ENCODE measurements around the gene ZNF768. TPM values are rescaled to one million over a fixed set of nuclear protein-coding genes. Genes with fewer than 3 reads are reported as not detected.

The ZNF768 gene
- total and polyA plus RNA-seq, 2 of the 13 experiments (the other 11 are each of a cell fraction or from before 2014, with no cell fraction given), result 26.7 to 34.4 TPM

DNA sequence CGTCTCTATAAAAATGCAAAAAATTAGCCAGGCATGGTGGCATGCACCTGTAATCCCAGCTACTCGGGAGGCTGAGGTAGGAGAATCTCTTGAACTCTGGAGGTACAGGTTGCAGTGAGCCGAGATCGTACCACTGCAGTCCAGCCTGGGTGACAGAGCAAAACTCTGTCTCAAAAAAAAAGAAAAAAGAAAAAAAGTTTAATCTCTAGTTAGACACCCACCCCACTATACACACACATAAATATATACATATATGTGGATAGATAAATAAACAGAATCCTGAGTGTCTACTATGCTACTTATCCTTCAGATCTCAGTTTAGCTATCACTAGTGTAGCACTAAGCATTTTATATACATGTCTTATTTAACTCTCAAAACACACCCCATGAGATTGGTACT is 35.1 kb downstream of the ZNF768 start (continued):
- TF ChIP-seq ZNF235 (CRISPR knock-in tag; IDR thresholded peaks at IDR 0.05; ENCODE audit: borderline replicate concordance), result no peak
- TF ChIP-seq, protein P1, sequence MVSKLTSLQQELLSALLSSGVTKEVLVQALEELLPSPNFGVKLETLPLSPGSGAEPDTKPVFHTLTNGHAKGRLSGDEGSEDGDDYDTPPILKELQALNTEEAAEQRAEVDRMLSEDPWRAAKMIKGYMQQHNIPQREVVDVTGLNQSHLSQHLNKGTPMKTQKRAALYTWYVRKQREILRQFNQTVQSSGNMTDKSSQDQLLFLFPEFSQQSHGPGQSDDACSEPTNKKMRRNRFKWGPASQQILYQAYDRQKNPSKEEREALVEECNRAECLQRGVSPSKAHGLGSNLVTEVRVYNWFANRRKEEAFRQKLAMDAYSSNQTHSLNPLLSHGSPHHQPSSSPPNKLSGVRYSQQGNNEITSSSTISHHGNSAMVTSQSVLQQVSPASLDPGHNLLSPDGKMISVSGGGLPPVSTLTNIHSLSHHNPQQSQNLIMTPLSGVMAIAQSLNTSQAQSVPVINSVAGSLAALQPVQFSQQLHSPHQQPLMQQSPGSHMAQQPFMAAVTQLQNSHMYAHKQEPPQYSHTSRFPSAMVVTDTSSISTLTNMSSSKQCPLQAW (CRISPR knock-in tag; IDR thresholded peaks at IDR 0.05), result no peak
- TF ChIP-seq BCL6 (CRISPR knock-in tag; IDR thresholded peaks at IDR 0.05), result no peak

DNA sequence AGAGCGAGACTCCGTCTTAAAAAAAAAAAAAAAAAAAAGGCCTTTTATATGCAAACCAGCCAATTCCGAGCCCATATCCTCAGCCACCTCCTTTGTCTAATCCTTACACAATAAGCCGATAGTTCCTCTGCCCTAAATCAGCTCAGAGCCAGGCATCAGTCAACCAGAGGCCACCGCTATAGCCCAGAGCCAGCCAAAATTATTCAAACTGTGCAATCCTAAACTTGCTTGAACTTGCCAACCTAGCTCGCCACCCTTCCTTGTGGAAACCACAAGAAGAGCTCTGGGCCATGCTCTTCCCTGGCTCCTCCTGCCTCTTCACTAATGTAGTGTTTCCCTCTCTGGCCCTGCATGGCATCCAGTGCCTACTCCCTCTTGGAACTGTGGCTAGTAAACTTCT is 36.2 kb downstream of the ZNF768 start:
- ChIA-PET CTCF (ENCODE audit: low intra/inter-chr PET ratio, low total read pairs) (no interaction called here), POLR2A (interaction anchor here (2.2 kb wide), 1 partner anchor 60 kb away, joined by 8 read pairs; the partner anchor contains the start of gene DCTPP1)
- Histone ChIP-seq H3K27ac (ENCODE audit: extremely low read length, insufficient read depth, low read length) (no peak overlapping the region), H3K79me2 (ENCODE audit: insufficient read depth, low read length) (no peaks in the 10 kb centered on the region), H3K4me2 (ENCODE audit: low read depth, low read length) (no peak overlapping the region), H3K9ac (ENCODE audit: insufficient read depth, low read depth, low read length) (no peak overlapping the region), H3K36me3 (replicated peaks in 1 of 2; ENCODE audit: control insufficient read depth in 1 of 2, insufficient read depth in 2 of 2, low read length in 2 of 2) (no peaks in the 10 kb centered on the region), H3K4me1 (ENCODE audit: insufficient read depth, low read length) (peaks cover 49% of the 10 kb centered on the region), H4K20me1 (ENCODE audit: insufficient read depth, low read length) (no peaks in the 10 kb centered on the region), H2AFZ (ENCODE audit: low read length) (no peak overlapping the region), H3K4me3 (replicated peaks in 1 of 3; ENCODE audit: insufficient read depth in 1 of 3, low read depth in 2 of 3, low read length in 3 of 3) (no peak overlapping the region), H3K9me3 (ENCODE audit: low read length) (no peaks in the 10 kb centered on the region), H3K27me3 (ENCODE audit: control insufficient read depth in 1 of 2, insufficient read depth in 2 of 2, low read length in 2 of 2) (no peaks in the 10 kb centered on the region)
- WGBS (ENCODE audit: low lambda C conversion rate), result 97% methylated on average over 6 of the region's 6 CpGs
- intact Hi-C loops (cut with micrococcal nuclease; ENCODE audit: unreplicated experiment) (no loop called here), in situ Hi-C loops (cut with HindIII; ENCODE audit: extremely low pct_ligation_motif_present, low pct_unique_long_range_greater_than_20kb) (no loop called here)
- ATAC-seq (no peak), DNase-seq (ENCODE audit: low spot score) (no peak), FAIRE-seq (no peak)
- no TSS peak for BruUV-seq (replicated peaks)
- TF ChIP-seq, protein P2, sequence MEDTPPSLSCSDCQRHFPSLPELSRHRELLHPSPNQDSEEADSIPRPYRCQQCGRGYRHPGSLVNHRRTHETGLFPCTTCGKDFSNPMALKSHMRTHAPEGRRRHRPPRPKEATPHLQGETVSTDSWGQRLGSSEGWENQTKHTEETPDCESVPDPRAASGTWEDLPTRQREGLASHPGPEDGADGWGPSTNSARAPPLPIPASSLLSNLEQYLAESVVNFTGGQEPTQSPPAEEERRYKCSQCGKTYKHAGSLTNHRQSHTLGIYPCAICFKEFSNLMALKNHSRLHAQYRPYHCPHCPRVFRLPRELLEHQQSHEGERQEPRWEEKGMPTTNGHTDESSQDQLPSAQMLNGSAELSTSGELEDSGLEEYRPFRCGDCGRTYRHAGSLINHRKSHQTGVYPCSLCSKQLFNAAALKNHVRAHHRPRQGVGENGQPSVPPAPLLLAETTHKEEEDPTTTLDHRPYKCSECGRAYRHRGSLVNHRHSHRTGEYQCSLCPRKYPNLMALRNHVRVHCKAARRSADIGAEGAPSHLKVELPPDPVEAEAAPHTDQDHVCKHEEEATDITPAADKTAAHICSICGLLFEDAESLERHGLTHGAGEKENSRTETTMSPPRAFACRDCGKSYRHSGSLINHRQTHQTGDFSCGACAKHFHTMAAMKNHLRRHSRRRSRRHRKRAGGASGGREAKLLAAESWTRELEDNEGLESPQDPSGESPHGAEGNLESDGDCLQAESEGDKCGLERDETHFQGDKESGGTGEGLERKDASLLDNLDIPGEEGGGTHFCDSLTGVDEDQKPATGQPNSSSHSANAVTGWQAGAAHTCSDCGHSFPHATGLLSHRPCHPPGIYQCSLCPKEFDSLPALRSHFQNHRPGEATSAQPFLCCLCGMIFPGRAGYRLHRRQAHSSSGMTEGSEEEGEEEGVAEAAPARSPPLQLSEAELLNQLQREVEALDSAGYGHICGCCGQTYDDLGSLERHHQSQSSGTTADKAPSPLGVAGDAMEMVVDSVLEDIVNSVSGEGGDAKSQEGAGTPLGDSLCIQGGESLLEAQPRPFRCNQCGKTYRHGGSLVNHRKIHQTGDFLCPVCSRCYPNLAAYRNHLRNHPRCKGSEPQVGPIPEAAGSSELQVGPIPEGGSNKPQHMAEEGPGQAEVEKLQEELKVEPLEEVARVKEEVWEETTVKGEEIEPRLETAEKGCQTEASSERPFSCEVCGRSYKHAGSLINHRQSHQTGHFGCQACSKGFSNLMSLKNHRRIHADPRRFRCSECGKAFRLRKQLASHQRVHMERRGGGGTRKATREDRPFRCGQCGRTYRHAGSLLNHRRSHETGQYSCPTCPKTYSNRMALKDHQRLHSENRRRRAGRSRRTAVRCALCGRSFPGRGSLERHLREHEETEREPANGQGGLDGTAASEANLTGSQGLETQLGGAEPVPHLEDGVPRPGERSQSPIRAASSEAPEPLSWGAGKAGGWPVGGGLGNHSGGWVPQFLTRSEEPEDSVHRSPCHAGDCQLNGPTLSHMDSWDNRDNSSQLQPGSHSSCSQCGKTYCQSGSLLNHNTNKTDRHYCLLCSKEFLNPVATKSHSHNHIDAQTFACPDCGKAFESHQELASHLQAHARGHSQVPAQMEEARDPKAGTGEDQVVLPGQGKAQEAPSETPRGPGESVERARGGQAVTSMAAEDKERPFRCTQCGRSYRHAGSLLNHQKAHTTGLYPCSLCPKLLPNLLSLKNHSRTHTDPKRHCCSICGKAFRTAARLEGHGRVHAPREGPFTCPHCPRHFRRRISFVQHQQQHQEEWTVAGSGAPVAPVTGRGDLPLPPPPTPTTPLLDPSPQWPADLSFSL (CRISPR knock-in tag; IDR thresholded peaks at IDR 0.05), result no peak
- no peak for TF ChIP-seq ZEB1 (IDR thresholded peaks at IDR 0.05; ENCODE audit: insufficient replicate concordance, low read depth)
- TF ChIP-seq ZNF468 (CRISPR knock-in tag; IDR thresholded peaks at IDR 0.05), result no peak
- TF ChIP-seq KDM4B (CRISPR knock-in tag; IDR thresholded peaks at IDR 0.05), result no peak
- no peak for TF ChIP-seq ZNF652 (CRISPR knock-in tag; IDR thresholded peaks at IDR 0.05; ENCODE audit: borderline replicate concordance, low read depth)
- TF ChIP-seq, protein P3, sequence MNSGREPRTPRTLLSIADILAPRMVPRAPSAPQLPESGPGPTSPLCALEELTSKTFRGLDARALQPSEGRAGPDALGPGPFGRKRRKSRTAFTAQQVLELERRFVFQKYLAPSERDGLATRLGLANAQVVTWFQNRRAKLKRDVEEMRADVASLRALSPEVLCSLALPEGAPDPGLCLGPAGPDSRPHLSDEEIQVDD (CRISPR knock-in tag; IDR thresholded peaks at IDR 0.05; ENCODE audit: borderline replicate concordance), result no peak
- no peak for TF ChIP-seq RELA (CRISPR knock-in tag; IDR thresholded peaks at IDR 0.05)
- TF ChIP-seq FOXK1 (CRISPR knock-in tag; IDR thresholded peaks at IDR 0.05; ENCODE audit: borderline replicate concordance, low read depth), result no peak
- TF ChIP-seq ZNF883 (CRISPR knock-in tag; IDR thresholded peaks at IDR 0.05; ENCODE audit: not compliant biosample characterization), result no peak
- no peak for TF ChIP-seq SMAD9 (CRISPR knock-in tag; IDR thresholded peaks at IDR 0.05)
- TF ChIP-seq ARHGAP35 (CRISPR knock-in tag; IDR thresholded peaks at IDR 0.05; ENCODE audit: borderline replicate concordance), result no peak
- TF ChIP-seq RARG (CRISPR knock-in tag; IDR thresholded peaks at IDR 0.05; ENCODE audit: low read depth), result no peak

All from HepG2 (cell line).